Small intestine (tissue), 7 donors: ENCODE measurements around the gene ENTREP1. TPM values are rescaled to one million over a fixed set of nuclear protein-coding genes. Genes with fewer than 3 reads are reported as not detected.
"Not testable (repeated sequence)": the region's sequence is repeated elsewhere in the genome, so short reads cannot be mapped to it uniquely, and the experiment has no call there.

ENCODE experiments used
- DNase-seq, 2 donors: peaks; one replicate each; pipeline versions ENCODE4 v3.0.0 to v3.0.0-alpha.2; 2013
- FAIRE-seq: peaks from 2 replicates; lab custom pipeline; 2012; peaks lifted over from hg19 to GRCh38; lab: Jason Lieb, UNC
- H3K27ac ChIP-seq, 3 donors: one replicate each; pipeline ENCODE4 v1.5.1; 2013; ENCODE audit warnings: low read length in 2 of 3, mild to moderate bottlenecking in 2 of 3, control low read depth in 1 of 3, inconsistent platforms in 1 of 3, low read depth in 1 of 3, moderate library complexity in 1 of 3
- H3K27me3 ChIP-seq, 3 donors: one replicate each; pipeline ENCODE4 v1.6.1; 2013; ENCODE audit warnings: low read length in 3 of 3, inconsistent platforms in 1 of 3; ENCODE audit not compliant: control insufficient read depth in 3 of 3, insufficient read depth in 3 of 3
- H3K36me3 ChIP-seq, 3 donors: one replicate each; pipeline ENCODE4 v1.6.1; 2013; ENCODE audit warnings: low read length in 3 of 3, inconsistent platforms in 1 of 3, low read depth in 1 of 3, mild to moderate bottlenecking in 1 of 3, moderate library complexity in 1 of 3; ENCODE audit not compliant: control insufficient read depth in 3 of 3, insufficient read depth in 2 of 3
- H3K4me1 ChIP-seq, 3 donors: one replicate each; pipeline ENCODE4 v1.6.1; 2013; ENCODE audit warnings: low read length in 2 of 3, inconsistent platforms in 1 of 3, low read depth in 1 of 3, mild to moderate bottlenecking in 1 of 3, moderate library complexity in 1 of 3; ENCODE audit not compliant: control insufficient read depth in 3 of 3, insufficient read depth in 2 of 3
- H3K4me3 ChIP-seq, 3 donors: one replicate each; pipeline ENCODE4 v1.5.1; 2013; ENCODE audit warnings: low read length in 3 of 3, control low read depth in 1 of 3, inconsistent platforms in 1 of 3, low read depth in 1 of 3, mild to moderate bottlenecking in 1 of 3, moderate library complexity in 1 of 3
- H3K9me3 ChIP-seq, 2 donors: one replicate each; pipeline ENCODE4 v1.6.1; 2013; ENCODE audit warnings: low read depth in 1 of 2, low read length in 1 of 2; ENCODE audit not compliant: control insufficient read depth in 2 of 2, insufficient read depth in 1 of 2
- WGBS, 3 donors: extraction: QIAGEN DNeasy Blood & Tissue Kit; methylation state at CpG; one replicate each; pipeline ENCODE4 v1.1.7; 2013; 5-methylcytosine and 5-hydroxymethylcytosine counted together
- polyA plus RNA-seq, 4 donors: library from polyadenylated mRNA; stranded (reverse) in 3 of 4; unstranded in 1 of 4; fragments of 200-250 nt in 3 of 4; fragments of 120-200 nt in 1 of 4; gene quantifications; one replicate each; pipeline versions ENCODE4 v1.2.1 to v1.2.3, GENCODE V29; 2013
- donor health status: healthy with polysubstance abuse.
- donor health status: control.
- donor health status: control.
- donor health status: Bipolar disorder and iron deficiency.
- donor health status: healthy.

ENTREP1 gene
- polyA plus RNA-seq, 4 donors, result 1.2 to 2.1 TPM; not detected in 2

- Histone ChIP-seq H3K9me3 (no peaks in the 10 kb centered on the region), H3K4me3 (no peak overlapping the region), H3K36me3 (peaks cover 0 to 4% (median 0%) of the 10 kb centered on the region in 3 donors), H3K27ac (no peak overlapping the region), H3K4me1 (no peaks in the 10 kb centered on the region), H3K27me3 (no peaks in the 10 kb centered on the region)
- WGBS, 3 donors, result 91 to 99% (median 95%) methylated on average over 6 of the region's 6 CpGs
- DNase-seq, result no peak
- no peak for FAIRE-seq
These were observed 109.0 kb downstream of the ENTREP1 start for GRCh38 chr9:69433968-69434367.

GRCh38 chr9:69439654-69440053, 114.6 kb downstream of the ENTREP1 start:
- not testable (repeated sequence) for H3K27ac ChIP-seq, FAIRE-seq, H3K36me3 ChIP-seq, H3K4me1 ChIP-seq, H3K9me3 ChIP-seq, H3K4me3 ChIP-seq, H3K27me3 ChIP-seq, DNase-seq
- WGBS, 3 donors, result 76 to 87% (median 79%) methylated on average over 4 of the region's 4 CpGs

- H3K4me3 ChIP-seq, H3K4me1 ChIP-seq, DNase-seq, H3K27me3 ChIP-seq, FAIRE-seq, H3K36me3 ChIP-seq, H3K9me3 ChIP-seq, H3K27ac ChIP-seq: not testable (repeated sequence)
- WGBS, 3 donors, result 80 to 85% (median 82%) methylated on average over 15 of the region's 15 CpGs
These were observed 115.4 kb downstream of the ENTREP1 start for GRCh38 chr9:69440254-69440955.

Other genes starting within 250 kb of the ENTREP1 start
- 100 to 1,000 TPM in 1 of 4 donors, 10 to 100 TPM in 3; 48.3 to 191 (median 98.7) TPM for gene TJP2, start 150.9 kb upstream of the ENTREP1 start, polyA plus RNA-seq